ENCODE results near the gene SPIN1. TPM values are rescaled to one million over a fixed set of nuclear protein-coding genes. Genes with fewer than 3 reads are reported as not detected.

The SPIN1 gene
- total RNA-seq, 2 donors from 2014 or later, result 57.5 to 70.4 TPM

DNA sequence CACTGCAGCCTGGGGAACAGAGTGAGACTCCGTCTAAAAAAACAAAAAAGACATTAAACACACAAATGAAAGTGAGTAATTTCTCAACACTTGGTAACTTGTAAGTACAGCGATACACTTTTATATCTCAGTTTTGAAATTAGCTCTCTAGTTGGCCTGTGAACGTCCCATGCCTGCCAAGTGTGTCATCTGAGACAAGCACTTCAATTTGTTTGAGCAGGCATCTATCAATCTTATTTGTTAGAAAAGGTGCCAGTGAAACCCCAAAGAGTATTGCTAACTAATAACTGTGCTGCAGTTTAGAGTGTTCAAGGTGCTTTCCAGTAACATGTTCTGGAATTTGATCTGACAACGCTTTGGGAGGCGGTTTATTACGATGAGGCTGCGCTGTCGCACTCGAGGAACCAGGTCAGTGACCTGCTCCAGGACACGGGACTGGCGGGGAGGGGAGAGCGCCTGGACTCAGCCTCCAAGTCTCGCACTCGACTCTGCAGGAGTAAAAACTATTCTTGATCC lies 1.1 kb upstream of the SPIN1 start:
- DNase-seq, result peak; percentile 69 to 72
- intact Hi-C loops (cut with DNase I, micrococcal nuclease), result no loop called here
- peak; percentile 68 for ATAC-seq

DNA sequence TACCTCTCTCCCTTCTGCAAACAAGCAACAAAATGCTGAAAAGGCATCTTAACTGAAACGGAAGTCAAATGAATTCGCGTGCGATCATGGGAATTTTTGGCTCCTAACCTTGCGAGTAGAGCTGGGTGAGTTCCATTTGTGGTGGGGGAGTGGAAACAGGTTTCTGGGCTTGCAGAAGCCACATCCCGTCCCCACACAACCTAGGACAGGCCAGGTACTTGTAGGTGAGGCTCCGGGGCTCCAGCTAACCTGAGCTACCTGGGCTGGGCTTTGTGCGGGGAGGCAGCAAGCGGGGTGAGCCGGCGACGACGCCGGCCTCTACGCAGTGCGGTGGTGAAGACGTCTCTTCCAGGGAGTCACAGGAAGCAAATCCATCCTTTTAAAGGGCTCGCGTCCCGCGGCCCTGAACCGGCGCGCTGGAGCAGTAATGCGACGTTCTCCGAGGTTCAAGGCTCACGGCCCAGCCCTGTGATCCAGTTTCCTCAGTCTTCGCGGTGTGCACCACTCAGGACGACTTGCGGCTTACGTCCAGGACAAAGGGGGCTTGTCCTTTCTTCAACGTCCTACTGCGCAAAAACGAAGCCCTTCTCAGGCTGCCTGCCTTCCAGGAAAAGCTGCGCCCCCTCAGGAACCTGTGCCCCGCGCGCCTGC lies 567 bp upstream of the SPIN1 start:
- peak; percentile 70 to 76 for DNase-seq
- peak; percentile 73 for ATAC-seq
- intact Hi-C loops (cut with DNase I, micrococcal nuclease), result no loop called here

DNA sequence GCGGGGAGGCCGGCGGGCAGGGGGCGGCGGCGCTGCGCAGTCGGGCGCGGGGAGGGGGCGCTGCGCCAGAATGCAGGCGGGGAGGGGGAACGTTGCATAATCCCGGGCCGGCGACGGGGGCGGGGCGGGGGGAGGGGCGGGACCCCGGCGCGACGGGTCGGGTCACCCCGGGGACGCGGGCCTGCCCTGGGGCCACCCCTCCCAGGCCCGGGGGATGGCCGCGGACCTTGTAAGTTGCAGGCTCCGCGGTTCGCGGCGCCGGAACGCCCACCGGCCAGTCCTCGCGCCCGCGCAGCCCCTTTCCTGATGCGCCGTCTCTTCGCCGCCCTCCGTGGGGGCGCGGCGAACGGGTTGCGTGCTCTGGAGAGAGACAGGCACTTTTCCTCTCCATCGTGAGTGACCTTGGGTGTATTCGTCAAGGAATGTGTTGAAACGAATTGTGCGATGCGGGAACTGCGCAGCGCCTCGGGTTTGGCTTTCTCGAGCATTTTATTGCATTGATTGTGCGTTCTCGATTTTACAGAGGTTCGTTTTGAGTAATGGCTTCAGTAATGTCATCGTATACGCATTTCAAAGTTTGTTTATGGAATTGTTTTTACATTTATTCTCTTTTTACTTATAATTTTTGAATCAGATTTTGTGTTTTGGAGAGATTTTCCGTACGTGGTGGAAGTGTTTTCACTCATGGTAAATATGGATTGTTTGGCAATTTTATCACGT lies 802 bp downstream of the SPIN1 start:
- intact Hi-C loops (cut with DNase I, micrococcal nuclease), result no loop called here
- ATAC-seq (peak; percentile 15), DNase-seq (peak; percentile 48 to 65)

DNA sequence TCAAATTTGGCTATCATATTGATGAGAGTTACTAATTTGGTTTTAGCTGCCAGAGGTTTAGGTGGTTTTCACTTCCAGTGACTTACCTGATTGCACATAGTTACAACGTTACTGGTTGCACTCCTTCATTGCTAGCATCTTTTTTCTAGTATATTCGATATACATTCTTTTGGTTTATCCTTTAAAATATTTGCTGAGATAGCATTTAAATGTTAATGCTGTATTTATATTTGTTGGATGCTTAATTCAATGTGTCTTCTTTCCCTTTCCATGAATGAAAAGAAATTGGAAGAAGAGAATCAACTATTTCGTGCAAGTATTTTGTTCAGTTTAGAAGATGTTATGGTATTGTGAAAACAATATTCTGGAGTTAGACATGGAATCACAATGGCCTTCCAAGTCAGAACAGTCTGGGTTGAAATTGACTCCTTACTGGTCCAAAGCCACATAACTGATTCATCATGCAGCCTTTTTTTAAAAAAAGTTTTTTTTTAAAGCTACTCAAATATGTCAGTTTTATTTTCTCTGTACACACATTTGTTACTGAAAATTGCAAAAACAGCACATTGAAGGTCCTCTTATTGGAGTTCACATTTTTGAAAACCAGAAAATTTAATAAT lies 2.2 kb downstream of the SPIN1 start:
- no peak for DNase-seq
- intact Hi-C loops (cut with DNase I, micrococcal nuclease), result loop anchor here in 1 of 2 donors (10.0 kb wide), 1 partner anchor 286 kb away; no protein-coding TSS in a partner anchor
- no peak for ATAC-seq

DNA sequence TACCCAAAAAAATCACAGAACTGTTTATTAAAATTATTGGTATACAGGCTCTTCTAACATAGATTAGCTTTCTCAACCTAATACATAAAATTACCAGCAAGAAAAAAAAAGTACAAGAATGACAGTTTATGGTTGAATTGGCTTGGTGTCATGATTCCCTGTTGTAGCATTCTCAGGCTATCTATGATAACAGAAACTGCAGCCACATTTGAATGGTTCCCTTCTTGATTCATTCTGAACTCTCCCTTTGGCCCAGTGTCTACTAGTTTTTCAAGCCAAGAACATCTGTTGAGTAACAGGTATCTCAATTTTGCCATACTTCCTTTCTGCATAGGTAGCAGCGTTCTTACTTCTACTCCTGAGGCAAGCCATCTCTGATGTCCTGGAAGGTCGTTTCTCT lies 3.0 kb downstream of the SPIN1 start:
- intact Hi-C loops (cut with DNase I, micrococcal nuclease), result loop anchor here in 1 of 2 donors (10.0 kb wide), 1 partner anchor 286 kb away; no protein-coding TSS in a partner anchor
- ATAC-seq (no peak), DNase-seq (no peak)

DNA sequence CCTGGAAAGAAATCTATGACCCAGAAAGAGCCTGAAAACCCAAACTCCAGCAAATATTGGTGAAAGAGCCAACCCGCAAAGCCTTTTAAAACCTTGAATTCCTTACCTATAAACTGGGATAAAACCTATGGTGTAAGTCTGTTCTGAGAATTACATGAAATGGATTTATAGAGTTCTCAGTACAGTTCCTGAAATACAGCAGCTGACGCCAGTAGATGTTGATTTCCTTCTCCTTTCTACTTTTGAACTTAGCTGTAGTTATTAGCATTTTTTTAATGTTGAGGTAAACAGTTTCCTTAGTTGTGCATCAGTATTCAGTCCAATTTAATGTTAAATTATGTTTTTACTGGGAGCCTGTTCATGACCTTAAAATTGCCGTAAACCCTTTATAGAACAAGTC lies 3.7 kb downstream of the SPIN1 start:
- DNase-seq, result no peak
- ATAC-seq, result no peak

DNA sequence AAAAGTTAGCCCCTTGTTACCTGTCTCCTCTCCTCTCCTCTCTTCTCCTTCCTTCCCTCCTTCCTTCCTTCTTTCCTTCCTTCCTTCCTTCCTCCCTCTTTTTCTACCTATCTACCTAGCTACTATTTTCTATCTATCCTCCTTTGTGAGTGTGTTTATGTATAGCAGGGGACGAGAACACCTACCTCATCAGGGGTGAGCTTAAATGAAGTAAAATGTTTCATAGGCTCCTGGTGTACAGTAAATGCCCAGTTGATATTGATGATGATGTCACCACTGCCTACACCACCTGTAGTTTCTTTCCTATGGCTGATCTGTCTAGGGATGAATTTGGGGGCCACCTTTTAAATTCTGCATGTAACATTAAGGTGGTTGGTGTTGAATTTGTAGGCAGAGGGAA lies 4.3 kb downstream of the SPIN1 start:
- ATAC-seq (no peak), DNase-seq (no peak)
- intact Hi-C loops (cut with DNase I, micrococcal nuclease), result loop anchor here in 1 of 2 donors (10.0 kb wide), 1 partner anchor 288 kb away; no protein-coding TSS in a partner anchor

More for the DNA sequence above, 3.7 kb downstream of the SPIN1 start:
- intact Hi-C loops (cut with DNase I, micrococcal nuclease), result loop anchor here in 1 of 2 donors (10.0 kb wide), 1 partner anchor 287 kb away; no protein-coding TSS in a partner anchor

DNA sequence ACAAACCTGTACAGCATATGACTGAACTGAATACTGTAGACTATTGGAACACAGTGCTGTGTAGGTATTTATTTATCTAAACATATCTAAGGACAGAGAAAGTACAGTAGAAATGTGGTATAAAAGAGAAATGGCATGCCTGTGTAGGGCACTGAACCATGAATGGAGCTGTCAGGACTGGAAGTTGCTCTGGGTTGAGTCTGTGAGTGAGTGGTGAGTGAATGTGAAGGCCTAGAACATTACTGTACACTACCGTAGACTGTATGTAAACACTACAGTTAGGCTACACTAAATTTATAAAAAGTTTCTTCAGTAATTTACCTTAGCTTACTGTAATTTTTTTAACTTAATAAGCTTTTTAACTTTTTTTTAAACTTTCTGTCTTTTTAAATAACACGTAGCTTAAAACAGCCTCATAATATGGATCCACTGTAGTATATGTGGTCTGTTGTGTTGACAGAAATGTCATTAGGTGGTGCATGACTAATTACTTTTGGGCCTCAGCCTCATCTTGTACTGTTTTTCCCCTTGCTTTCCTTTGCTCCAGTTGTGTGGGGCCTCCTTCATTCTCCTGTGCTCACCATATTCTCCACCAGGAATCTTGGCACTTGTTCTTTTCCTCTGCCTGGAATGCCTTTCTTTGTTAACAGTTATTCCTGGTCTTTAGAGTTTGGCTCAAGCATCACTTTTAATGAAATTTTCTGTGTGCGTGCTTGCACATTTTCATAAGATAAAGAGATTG lies 8.8 kb downstream of the SPIN1 start:
- ATAC-seq (no peak), DNase-seq (no peak)
- intact Hi-C loops (cut with DNase I, micrococcal nuclease), result loop anchor here in 1 of 2 donors (10.0 kb wide), 1 partner anchor 292 kb away; no protein-coding TSS in a partner anchor

DNA sequence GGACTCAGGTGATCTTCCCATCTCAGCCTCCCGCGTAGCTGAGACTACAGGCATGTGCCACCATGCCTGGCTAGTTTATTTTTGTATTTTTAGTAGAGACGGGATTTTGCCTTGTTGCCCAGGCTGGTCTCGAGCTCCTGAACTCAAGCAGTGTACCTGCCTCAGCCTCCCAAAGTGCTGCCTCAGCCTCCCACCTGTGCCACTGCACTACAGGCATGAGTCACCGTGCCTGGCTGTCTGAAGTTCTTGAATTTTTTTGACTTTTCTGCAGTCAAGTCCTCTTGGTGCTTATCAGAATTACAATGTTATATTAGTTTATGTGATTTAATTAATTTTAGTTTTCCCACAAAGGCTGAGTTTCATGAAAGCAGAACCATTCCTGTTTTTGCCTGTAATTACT lies 9.8 kb downstream of the SPIN1 start:
- ATAC-seq (no peak), DNase-seq (no peak)
- intact Hi-C loops (cut with DNase I, micrococcal nuclease), result loop anchor here in 1 of 2 donors (10.0 kb wide), 1 partner anchor 293 kb away; no protein-coding TSS in a partner anchor

DNA sequence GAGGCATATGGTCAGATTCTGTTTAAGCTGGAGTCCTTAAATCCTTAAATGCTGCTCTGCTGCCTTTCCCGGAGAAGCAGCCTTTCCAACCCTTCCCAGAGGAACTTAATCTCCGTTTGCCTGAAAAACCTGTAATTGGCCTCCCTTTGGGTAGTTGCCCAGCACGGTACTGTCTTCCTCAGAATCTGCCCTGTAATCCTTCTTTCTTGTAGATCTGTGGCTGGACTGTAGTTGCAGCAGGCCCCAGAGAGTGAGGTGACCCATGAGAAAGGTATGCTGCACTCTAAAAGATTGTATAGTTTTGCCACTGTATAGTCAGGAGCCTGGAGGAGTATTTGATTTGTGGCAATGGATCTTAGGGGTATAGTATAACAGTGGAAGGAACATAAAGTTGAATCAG lies 11.7 kb downstream of the SPIN1 start:
- ATAC-seq (no peak), DNase-seq (no peak)
- intact Hi-C loops (cut with DNase I, micrococcal nuclease), result loop anchor here in 1 of 2 donors (10.0 kb wide), 1 partner anchor 295 kb away; no protein-coding TSS in a partner anchor

DNA sequence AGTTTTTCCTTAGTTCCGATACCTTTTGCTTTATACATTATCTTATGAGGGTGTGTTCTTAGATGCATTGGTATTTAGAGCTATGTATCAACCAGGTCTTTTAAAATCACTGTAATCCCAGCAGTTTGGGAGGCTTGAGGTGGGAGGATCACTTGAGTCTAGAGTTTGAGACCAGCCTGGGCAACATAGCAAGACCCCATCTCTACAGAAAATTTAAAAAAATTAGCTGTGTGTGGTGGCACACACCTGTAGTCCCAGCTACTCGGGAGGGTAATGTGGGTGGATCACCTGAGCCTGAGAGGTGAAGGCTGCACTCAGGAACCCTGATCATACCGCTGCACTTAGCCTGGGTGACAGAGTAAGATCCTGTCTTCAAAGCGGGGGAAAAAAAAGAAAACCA lies 15.1 kb downstream of the SPIN1 start:
- ATAC-seq, result no peak
- DNase-seq, result no peak
- intact Hi-C loops (cut with DNase I, micrococcal nuclease), result no loop called here

DNA sequence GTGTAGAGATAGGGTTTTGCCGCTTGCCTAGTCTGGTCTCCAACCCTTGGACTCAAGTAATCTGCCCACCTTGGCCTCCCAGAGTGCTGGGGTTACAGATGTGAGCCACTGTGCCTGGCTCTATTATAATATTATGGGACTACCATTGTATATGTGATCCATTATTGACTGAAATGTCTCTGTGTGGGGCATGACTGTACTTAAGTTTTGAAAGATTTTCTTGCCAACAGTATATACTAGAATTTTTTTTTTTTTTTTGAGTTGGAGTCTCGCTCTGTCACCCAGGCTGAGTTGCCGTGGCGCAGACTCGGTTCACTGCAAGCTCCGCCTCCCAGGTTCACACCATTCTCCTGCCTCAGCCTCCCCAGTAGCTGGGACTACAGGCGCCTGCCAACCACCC lies 17.8 kb downstream of the SPIN1 start:
- DNase-seq (no peak), ATAC-seq (no peak)
- intact Hi-C loops (cut with DNase I, micrococcal nuclease), result no loop called here

DNA sequence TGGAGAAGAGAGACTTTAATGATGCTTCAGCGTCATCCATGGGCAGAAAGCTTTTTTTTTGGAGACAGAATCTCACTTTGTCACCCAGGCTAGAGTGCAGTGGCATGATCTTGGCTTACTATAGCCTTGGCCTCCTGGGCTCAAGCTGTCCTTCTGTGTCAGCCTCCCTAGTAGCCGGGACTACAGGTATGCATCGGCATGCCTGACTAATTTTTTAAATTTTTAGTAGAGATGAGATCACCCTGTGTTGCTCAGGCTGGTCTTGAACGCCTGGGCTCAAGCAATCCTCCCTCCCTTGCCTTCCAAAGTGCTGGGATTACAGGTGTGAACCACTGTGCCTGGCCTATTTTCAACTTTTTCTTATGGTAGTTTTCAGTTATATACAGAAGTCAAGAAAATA lies 23.2 kb downstream of the SPIN1 start:
- ATAC-seq, result no peak
- intact Hi-C loops (cut with DNase I, micrococcal nuclease), result no loop called here
- no peak for DNase-seq

DNA sequence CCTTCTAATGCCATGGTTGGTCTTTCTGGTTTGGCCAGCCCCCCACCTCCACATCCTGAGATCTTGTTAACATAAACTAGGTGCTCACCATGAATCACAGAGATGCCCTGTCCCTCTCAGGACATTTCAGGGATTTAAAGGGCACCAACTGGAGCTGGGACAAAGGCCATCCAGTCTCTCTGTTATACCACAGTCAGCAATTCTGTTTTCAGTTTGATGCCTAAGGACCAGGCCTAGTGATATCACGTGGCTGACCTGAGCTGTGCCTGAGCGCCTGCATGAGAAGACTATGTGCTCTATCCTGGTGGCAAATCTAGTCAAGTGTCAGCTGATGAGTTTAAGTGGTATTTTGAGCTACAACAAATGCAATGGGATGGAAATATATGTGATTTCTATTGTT lies 26.1 kb downstream of the SPIN1 start:
- intact Hi-C loops (cut with DNase I, micrococcal nuclease), result no loop called here
- ATAC-seq (no peak), DNase-seq (no peak)

DNA sequence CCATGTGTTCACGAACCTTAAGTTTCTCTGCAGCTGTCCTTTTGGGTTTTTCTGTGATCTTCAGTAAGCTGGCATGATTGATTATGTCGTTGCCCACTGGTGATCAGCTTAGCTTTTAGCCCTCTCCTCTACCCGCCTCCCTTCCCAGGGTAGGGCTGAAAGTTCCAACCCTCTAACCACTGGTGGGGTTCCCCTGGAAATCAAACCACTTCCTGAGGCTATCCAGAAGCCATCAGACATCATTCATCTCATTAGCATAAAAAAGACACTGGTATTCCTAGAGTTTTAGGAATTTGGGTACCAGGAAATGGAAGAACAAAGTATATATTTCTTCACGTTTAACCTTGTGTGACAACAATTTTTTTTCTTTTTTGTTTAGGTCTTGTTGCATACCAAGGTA lies 29.8 kb downstream of the SPIN1 start:
- intact Hi-C loops (cut with DNase I, micrococcal nuclease), result no loop called here
- DNase-seq, result no peak
- no peak for ATAC-seq

DNA sequence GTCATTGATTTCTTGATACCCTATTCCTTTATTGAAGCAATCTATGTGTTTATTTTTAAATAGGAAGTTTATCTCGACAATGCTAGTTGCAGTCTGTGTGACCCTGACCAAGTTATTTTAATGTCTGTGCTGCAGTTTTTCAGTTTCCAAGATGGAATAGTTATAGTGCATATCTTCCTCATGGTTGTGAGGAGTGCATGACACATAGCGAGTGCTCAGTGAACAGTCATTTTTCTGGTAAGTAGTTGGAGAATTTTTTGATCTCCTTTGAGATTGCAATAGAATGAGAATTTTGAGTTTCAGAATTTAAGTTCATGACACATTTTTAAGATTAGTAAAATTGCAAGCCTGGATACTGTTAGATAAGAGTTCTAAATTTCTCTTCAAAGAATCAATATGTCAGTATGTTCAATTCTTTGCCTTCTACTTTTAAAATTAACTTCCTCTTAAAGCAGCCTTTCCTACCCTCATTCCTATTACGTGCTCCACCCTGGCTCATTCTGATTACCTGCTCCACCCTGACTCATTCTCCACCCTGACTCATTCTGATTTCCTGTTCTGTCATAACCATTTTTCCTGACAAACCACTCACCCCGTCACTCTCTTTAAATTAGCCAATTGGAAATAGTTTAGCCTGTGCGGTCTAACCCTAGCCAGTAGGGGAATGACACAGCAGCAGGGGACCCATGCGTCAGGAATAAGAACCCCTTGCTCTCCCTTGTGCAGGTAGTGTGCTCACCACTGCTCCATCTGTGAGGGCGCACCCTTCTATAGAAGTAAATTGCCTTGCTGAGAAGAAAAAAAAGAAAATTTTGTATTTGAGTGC lies 30.7 kb downstream of the SPIN1 start:
- DNase-seq (no peak), ATAC-seq (peak; percentile 35)
- intact Hi-C loops (cut with DNase I, micrococcal nuclease), result no loop called here

DNA sequence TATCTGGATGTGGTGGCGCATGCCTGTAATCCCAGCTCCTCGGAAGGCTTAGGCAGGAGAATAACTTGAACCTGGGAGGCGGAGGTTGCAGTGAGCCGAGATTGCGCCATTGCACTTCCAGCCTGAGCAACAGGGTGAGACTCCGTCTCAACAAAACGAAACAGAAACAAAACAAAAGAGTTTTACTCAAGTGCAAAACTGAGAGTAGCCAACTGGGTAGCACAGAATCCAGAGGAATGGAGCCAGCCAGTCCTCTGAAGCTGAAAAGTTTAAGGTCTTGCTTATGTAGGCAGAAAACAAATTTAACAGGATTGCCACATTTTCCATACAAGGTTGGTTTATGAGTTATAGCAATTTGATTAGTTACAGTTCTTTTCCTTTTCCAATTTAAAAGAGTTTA lies 32.0 kb downstream of the SPIN1 start:
- intact Hi-C loops (cut with DNase I, micrococcal nuclease), result no loop called here
- DNase-seq (no peak), ATAC-seq (no peak)

DNA sequence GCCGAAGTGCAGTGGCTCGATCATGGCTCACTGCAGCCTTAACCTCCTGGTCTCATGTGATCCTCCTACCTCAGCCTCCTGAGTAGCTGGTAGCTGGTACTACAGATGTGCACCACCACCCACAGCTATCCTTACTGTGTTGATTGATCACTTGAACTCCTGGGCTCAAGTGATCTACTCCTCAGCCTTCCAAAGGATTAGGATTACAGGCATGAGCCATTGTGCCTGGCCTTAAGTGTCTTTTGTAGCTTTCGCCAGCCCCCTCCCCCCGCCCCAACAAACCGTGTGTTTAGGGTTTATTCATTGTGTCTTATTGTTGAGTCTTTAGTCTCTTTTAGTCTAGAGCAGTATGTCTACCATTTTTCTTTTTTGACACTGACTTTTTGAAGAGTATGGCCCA lies 33.1 kb downstream of the SPIN1 start:
- ATAC-seq (no peak), DNase-seq (no peak)
- intact Hi-C loops (cut with DNase I, micrococcal nuclease), result no loop called here

All from left colon (tissue), 2 donors.